Neuronal stem cell (in vitro differentiated cells): ENCODE data around the gene TEX26.

ENCODE experiments used
- DNase-seq: peaks from one replicate; pipeline ENCODE4 v3.0.0-alpha.2; 2013; ENCODE audit warnings: low spot score
- H2AFZ ChIP-seq: one replicate; pipeline ENCODE4 v1.6.1; 2013; ENCODE audit warnings: mild to moderate bottlenecking, low read length, inconsistent platforms
- H2AK5ac ChIP-seq: 2 replicates; pipeline ENCODE4 v1.6.1; 2013; ENCODE audit warnings: low read depth, mild to moderate bottlenecking, inconsistent platforms, low read length, moderate library complexity, mixed read lengths
- H2BK120ac ChIP-seq: 2 replicates; pipeline ENCODE4 v1.6.1; 2013; ENCODE audit warnings: low read depth, mild to moderate bottlenecking, inconsistent platforms, low read length, moderate library complexity, mixed read lengths
- H2BK12ac ChIP-seq: one replicate; pipeline ENCODE4 v1.6.1; 2013; ENCODE audit warnings: low read length, inconsistent platforms
- H2BK15ac ChIP-seq: 2 replicates; pipeline ENCODE4 v1.6.1; 2013; ENCODE audit warnings: mild to moderate bottlenecking, low read length, inconsistent platforms, mixed read lengths
- H2BK5ac ChIP-seq: one replicate; pipeline ENCODE4 v1.6.1; 2013; ENCODE audit warnings: inconsistent platforms, mild to moderate bottlenecking, low read length, moderate library complexity
- H3K14ac ChIP-seq: one replicate; pipeline ENCODE4 v1.6.1; 2013; ENCODE audit warnings: low read length, inconsistent platforms
- H3K18ac ChIP-seq: 2 replicates; pipeline ENCODE4 v1.6.1; 2013; ENCODE audit warnings: low read length, inconsistent platforms
- H3K23ac ChIP-seq: 2 replicates; pipeline ENCODE4 v1.6.1; 2013; ENCODE audit warnings: low read depth, mild to moderate bottlenecking, mixed read lengths, low read length, inconsistent platforms; ENCODE audit not compliant: poor library complexity
- H3K27ac ChIP-seq: replicated peaks from 3 replicates; pipeline ENCODE4 v1.5.1; 2013; ENCODE audit warnings: low read length, inconsistent platforms
- H3K27me3 ChIP-seq, 3 experiments: 2 replicates each; pipeline ENCODE4 v1.6.1; 2013; ENCODE audit warnings: low read length in 3 of 3, mild to moderate bottlenecking in 2 of 3, inconsistent platforms in 1 of 3, low read depth in 1 of 3, mixed read lengths in 1 of 3, moderate library complexity in 1 of 3; ENCODE audit not compliant: control insufficient read depth in 3 of 3, insufficient read depth in 3 of 3
- H3K36me3 ChIP-seq, 2 donors: replicated peaks in 1 of 2; 2 replicates each; pipeline ENCODE4 v1.6.1; 2013; ENCODE audit warnings: low read length in 2 of 2; ENCODE audit not compliant: control insufficient read depth in 2 of 2, insufficient read depth in 2 of 2
- H3K4ac ChIP-seq: 2 replicates; pipeline ENCODE4 v1.6.1; 2013; ENCODE audit warnings: inconsistent platforms, mild to moderate bottlenecking, low read length, moderate library complexity
- H3K4me1 ChIP-seq, 2 donors: 1 replicate in 1 of 2; 2 replicates in 1 of 2; pipeline ENCODE4 v1.6.1; 2013; ENCODE audit warnings: low read length in 2 of 2, low read depth in 1 of 2; ENCODE audit not compliant: control insufficient read depth in 2 of 2, insufficient read depth in 1 of 2
- H3K4me2 ChIP-seq: one replicate; pipeline ENCODE4 v1.6.1; 2013; ENCODE audit warnings: mild to moderate bottlenecking, low read length, inconsistent platforms; ENCODE audit not compliant: insufficient read depth, poor library complexity, severe bottlenecking
- H3K4me3 ChIP-seq, 2 donors: 2 replicates each; pipeline ENCODE4 v1.5.1; 2013; ENCODE audit warnings: low read length in 2 of 2, mild to moderate bottlenecking in 2 of 2, inconsistent platforms in 1 of 2, moderate library complexity in 1 of 2
- H3K79me1 ChIP-seq: one replicate; pipeline ENCODE4 v1.6.1; 2013; ENCODE audit warnings: low read depth, mild to moderate bottlenecking, inconsistent platforms, low read length, moderate library complexity
- H3K9ac ChIP-seq: one replicate; pipeline ENCODE4 v1.6.1; 2013; ENCODE audit warnings: mild to moderate bottlenecking, low read depth, low read length, inconsistent platforms; ENCODE audit not compliant: poor library complexity
- H3K9me3 ChIP-seq, 2 donors: replicated peaks in 1 of 2; 2 replicates each; pipeline versions ENCODE3 to v1.6.1; 2013; ENCODE audit warnings: low read length in 2 of 2, mild to moderate bottlenecking in 2 of 2, inconsistent platforms in 1 of 2, low read depth in 1 of 2, mixed read lengths in 1 of 2, moderate library complexity in 1 of 2; ENCODE audit not compliant: control insufficient read depth in 2 of 2, insufficient read depth in 1 of 2
- H4K8ac ChIP-seq: one replicate; pipeline ENCODE4 v1.6.1; 2013; ENCODE audit warnings: low read depth, mild to moderate bottlenecking, inconsistent platforms, low read length, moderate library complexity
- H4K91ac ChIP-seq: one replicate; pipeline ENCODE4 v1.6.1; 2013; ENCODE audit warnings: low read length, low read depth, mild to moderate bottlenecking, inconsistent platforms; ENCODE audit not compliant: poor library complexity
- WGBS, 2 donors: extraction: QIAGEN DNeasy Blood & Tissue Kit; methylation state at CpG; one replicate each; pipeline ENCODE4 v1.1.7; 2013; ENCODE audit warnings: missing lambda C conversion rate in 2 of 2, mixed read lengths in 1 of 2; ENCODE audit not compliant: insufficient read length in 2 of 2, insufficient replicate concordance in 1 of 2; ENCODE audit errors: extremely low coverage in 2 of 2; 5-methylcytosine and 5-hydroxymethylcytosine counted together

Gene TEX26

GRCh38 chr13:31010296-31010695 is 77.8 kb downstream of the TEX26 start:
- Histone ChIP-seq H3K23ac (no peak overlapping the region), H3K4ac (no peak overlapping the region), H3K79me1 (no peaks in the 10 kb centered on the region), H3K27me3 (no peaks in the 10 kb centered on the region), H2BK5ac (no peak overlapping the region), H3K27ac (no peak overlapping the region), H3K4me1 (peaks cover 1 to 20% of the 10 kb centered on the region in 2 donors), H3K9ac (no peak overlapping the region), H2AFZ (no peak overlapping the region), H2BK12ac (no peak overlapping the region), H3K4me3 (no peak overlapping the region), H2BK15ac (no peak overlapping the region), H3K4me2 (no peak overlapping the region), H3K18ac (no peak overlapping the region), H3K36me3 (no peaks in the 10 kb centered on the region), H4K91ac (no peak overlapping the region), H3K14ac (no peak overlapping the region), H4K8ac (no peak overlapping the region), H2AK5ac (no peak overlapping the region), H3K9me3 (no peaks in the 10 kb centered on the region), H2BK120ac (no peak overlapping the region)
- no CpG with 5 or more reads among the region's 2 CpGs for WGBS, 2 donors
- no peak for DNase-seq

- no peak overlapping the region for H4K8ac ChIP-seq
- no peak overlapping the region for H2BK12ac ChIP-seq
- no peak overlapping the region for H2BK5ac ChIP-seq
- no peak overlapping the region for H4K91ac ChIP-seq
- H3K4ac ChIP-seq, result no peak overlapping the region
- no peak overlapping the region for H3K4me2 ChIP-seq
- H2BK120ac ChIP-seq, result no peak overlapping the region
- H3K79me1 ChIP-seq, result no peaks in the 10 kb centered on the region
- DNase-seq, result no peak
- H2AK5ac ChIP-seq, result no peak overlapping the region
- H3K23ac ChIP-seq, result no peak overlapping the region
- peak overlapping the region; percentile 26 for H2AFZ ChIP-seq
- H3K18ac ChIP-seq, result no peak overlapping the region
- H3K27me3 ChIP-seq, result no peaks in the 10 kb centered on the region
- H3K36me3 ChIP-seq, result no peaks in the 10 kb centered on the region
- H3K4me1 ChIP-seq, result peaks cover 1 to 20% of the 10 kb centered on the region in 2 donors
- no CpG with 5 or more reads among the region's 5 CpGs for WGBS, 2 donors
- H2BK15ac ChIP-seq, result no peak overlapping the region
- H3K9ac ChIP-seq, result no peak overlapping the region
- no peak overlapping the region for H3K27ac ChIP-seq
- no peak overlapping the region for H3K4me3 ChIP-seq
- no peak overlapping the region for H3K14ac ChIP-seq
- no peaks in the 10 kb centered on the region for H3K9me3 ChIP-seq
Observed at GRCh38 chr13:31011193-31011860, 78.9 kb downstream of the TEX26 start.

GRCh38 chr13:31011901-31012654 is 79.6 kb downstream of the TEX26 start:
- H2BK12ac ChIP-seq, result no peak overlapping the region
- peak overlapping the region; percentile 13 for H2AFZ ChIP-seq
- no peak overlapping the region for H2BK5ac ChIP-seq
- no peak overlapping the region for H2BK120ac ChIP-seq
- H3K4me2 ChIP-seq, result no peak overlapping the region
- no peak overlapping the region for H2AK5ac ChIP-seq
- no peak overlapping the region for H3K23ac ChIP-seq
- H3K4me1 ChIP-seq, result peaks cover 1 to 20% of the 10 kb centered on the region in 2 donors
- H3K27ac ChIP-seq, result no peak overlapping the region
- no peak overlapping the region for H4K8ac ChIP-seq
- no peaks in the 10 kb centered on the region for H3K9me3 ChIP-seq
- no peaks in the 10 kb centered on the region for H3K79me1 ChIP-seq
- H3K36me3 ChIP-seq, result no peaks in the 10 kb centered on the region
- no peak overlapping the region for H3K9ac ChIP-seq
- no peak overlapping the region for H3K18ac ChIP-seq
- no peak overlapping the region for H3K4me3 ChIP-seq
- H3K27me3 ChIP-seq, result no peaks in the 10 kb centered on the region
- H2BK15ac ChIP-seq, result no peak overlapping the region
- H3K4ac ChIP-seq, result no peak overlapping the region
- no peak overlapping the region for H4K91ac ChIP-seq
- no peak for DNase-seq
- no peak overlapping the region for H3K14ac ChIP-seq
- no CpG with 5 or more reads among the region's 7 CpGs for WGBS, 2 donors

DNA sequence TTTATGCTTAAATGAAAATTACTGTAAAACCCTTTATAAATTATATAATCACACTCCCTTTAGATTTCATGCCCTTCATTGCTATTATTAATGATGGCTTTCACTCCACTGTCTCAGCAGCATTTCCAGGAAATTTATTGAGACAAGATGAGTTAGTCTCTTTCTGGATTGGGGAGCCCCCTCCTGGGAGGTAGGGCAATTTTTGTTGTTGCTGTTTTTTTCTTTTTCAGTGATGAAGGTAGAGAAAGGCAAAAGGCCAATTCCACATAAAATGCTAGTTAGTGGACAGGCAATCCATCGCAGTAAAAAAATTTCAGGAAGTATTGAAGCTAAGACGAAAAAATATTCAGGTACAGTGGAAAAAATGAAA is 80.2 kb downstream of the TEX26 start:
- DNase-seq, result no peak
- H2AFZ ChIP-seq, result no peak overlapping the region
- H3K9ac ChIP-seq, result no peak overlapping the region
- WGBS, 2 donors, result no CpG with 5 or more reads among the region's 2 CpGs
- H2BK15ac ChIP-seq, result no peak overlapping the region
- no peak overlapping the region for H3K23ac ChIP-seq
- no peaks in the 10 kb centered on the region for H3K9me3 ChIP-seq
- no peaks in the 10 kb centered on the region for H3K36me3 ChIP-seq
- no peak overlapping the region for H2BK12ac ChIP-seq
- no peak overlapping the region for H4K91ac ChIP-seq
- no peak overlapping the region for H3K4me2 ChIP-seq
- no peak overlapping the region for H3K4ac ChIP-seq
- H3K27me3 ChIP-seq, result no peaks in the 10 kb centered on the region
- no peak overlapping the region for H2BK120ac ChIP-seq
- no peak overlapping the region for H4K8ac ChIP-seq
- H3K27ac ChIP-seq, result no peak overlapping the region
- no peak overlapping the region for H2AK5ac ChIP-seq
- H3K4me3 ChIP-seq, result no peak overlapping the region
- peaks cover 1 to 20% of the 10 kb centered on the region in 2 donors for H3K4me1 ChIP-seq
- no peak overlapping the region for H3K18ac ChIP-seq
- H2BK5ac ChIP-seq, result no peak overlapping the region
- no peak overlapping the region for H3K14ac ChIP-seq
- H3K79me1 ChIP-seq, result no peaks in the 10 kb centered on the region
